ENCODE results near the gene MYO1G. TPM values are rescaled to one million over a fixed set of nuclear protein-coding genes. Genes with fewer than 3 reads are reported as not detected.

MYO1G gene
- total RNA-seq, 2 experiments from 2014 or later: 155 to 157 TPM

DNA sequence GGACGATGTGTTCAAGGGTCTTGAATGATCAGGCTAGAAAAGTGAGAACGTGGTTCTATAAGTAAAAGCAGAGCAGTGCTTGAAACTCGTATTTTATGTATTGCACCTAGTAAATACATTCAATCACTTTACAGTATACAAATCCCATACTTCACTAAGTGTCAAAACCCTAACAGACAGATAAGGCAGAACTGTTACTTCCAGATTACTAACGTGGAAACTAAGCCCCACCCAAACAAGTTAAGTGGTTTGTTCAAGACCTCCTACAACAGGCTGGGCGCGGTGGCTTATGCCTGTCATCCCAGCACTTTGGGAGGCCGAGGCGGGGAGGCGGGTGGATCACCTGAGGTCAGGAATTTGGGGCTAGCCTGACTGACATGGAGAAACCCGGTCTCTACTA lies 9.2 kb upstream of the MYO1G start:
- peaks cover 41% of the 10 kb centered on the region for H3K4me1 Mint-ChIP-seq (ENCODE audit: low read depth)
- Histone ChIP-seq H3K27ac (ENCODE audit: low read depth in 1 of 2, low read length in 2 of 2) (no peak overlapping the region), H3K4me1 (ENCODE audit: insufficient read depth, low read length) (peaks cover 44% of the 10 kb centered on the region), H3K36me3 (ENCODE audit: insufficient read depth, low read length) (peaks cover 29% of the 10 kb centered on the region), H3K27me3 (ENCODE audit: control insufficient read depth in 1 of 2, insufficient read depth in 2 of 2, low read length in 2 of 2) (no peaks in the 10 kb centered on the region), H3K4me3 (ENCODE audit: low read length) (no peak overlapping the region), H3K9me3 (ENCODE audit: control insufficient read depth in 1 of 2, insufficient read depth in 1 of 2, low read length in 2 of 2) (no peaks in the 10 kb centered on the region)
- no peak for DNase-seq
- intact Hi-C loops (cut with DNase I, micrococcal nuclease): loop anchor here in 1 of 2 experiments (5.0 to 10.0 kb wide), 5 partner anchors 39 to 403 kb away; partner anchors contain the start of genes PPIA, TBRG4, TMED4 and ZMIZ2
- TF ChIP-seq, protein P1, sequence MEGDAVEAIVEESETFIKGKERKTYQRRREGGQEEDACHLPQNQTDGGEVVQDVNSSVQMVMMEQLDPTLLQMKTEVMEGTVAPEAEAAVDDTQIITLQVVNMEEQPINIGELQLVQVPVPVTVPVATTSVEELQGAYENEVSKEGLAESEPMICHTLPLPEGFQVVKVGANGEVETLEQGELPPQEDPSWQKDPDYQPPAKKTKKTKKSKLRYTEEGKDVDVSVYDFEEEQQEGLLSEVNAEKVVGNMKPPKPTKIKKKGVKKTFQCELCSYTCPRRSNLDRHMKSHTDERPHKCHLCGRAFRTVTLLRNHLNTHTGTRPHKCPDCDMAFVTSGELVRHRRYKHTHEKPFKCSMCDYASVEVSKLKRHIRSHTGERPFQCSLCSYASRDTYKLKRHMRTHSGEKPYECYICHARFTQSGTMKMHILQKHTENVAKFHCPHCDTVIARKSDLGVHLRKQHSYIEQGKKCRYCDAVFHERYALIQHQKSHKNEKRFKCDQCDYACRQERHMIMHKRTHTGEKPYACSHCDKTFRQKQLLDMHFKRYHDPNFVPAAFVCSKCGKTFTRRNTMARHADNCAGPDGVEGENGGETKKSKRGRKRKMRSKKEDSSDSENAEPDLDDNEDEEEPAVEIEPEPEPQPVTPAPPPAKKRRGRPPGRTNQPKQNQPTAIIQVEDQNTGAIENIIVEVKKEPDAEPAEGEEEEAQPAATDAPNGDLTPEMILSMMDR (IDR thresholded peaks at IDR 0.05): no peak
- ChIA-PET POLR2A (interaction anchor here (1.7 to 3.0 kb wide), 2 partner anchors 8 to 11 kb away, joined by 5 to 32 read pairs; partner anchors contain the start of gene CCM2), CTCF (no interaction called here)
- no peaks in the 10 kb centered on the region for H3K9me3 Mint-ChIP-seq
- no peaks in the 10 kb centered on the region for H3K27me3 Mint-ChIP-seq
- peak overlapping the region; percentile 95 for H3K27ac Mint-ChIP-seq
- H3K4me3 Mint-ChIP-seq: peak overlapping the region; percentile 95
- H3K36me3 Mint-ChIP-seq (ENCODE audit: low read depth): peaks cover 38% of the 10 kb centered on the region
- no peak for ATAC-seq (ENCODE audit: poor library complexity)

DNA sequence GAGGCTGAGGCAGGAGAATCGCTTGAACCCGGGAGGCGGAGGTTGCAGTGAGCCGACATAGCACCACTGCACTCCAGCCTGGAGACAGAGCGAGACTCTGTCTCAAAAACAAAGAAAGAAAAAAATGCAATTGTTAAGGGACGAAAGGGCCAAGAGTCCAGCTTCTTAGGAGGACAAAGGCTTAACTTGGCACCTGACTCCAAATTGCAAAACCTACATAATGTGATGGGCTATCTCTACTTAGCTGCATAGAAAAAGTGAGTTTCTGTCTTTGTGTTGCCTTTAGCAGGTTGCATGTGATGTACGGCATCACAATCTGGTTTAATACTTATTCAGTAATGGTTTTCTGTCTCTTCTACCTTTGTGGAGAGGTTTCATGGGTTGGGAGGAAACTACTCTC lies 8.6 kb upstream of the MYO1G start:
- no peaks in the 10 kb centered on the region for H3K9me3 Mint-ChIP-seq
- POLR2A ChIA-PET: interaction anchor here (1.7 to 16.1 kb wide), 4 partner anchors 9 to 124 kb away, joined by 5 to 321 read pairs (median 22); partner anchors contain the start of genes CCM2 and TBRG4

GRCh38 chr7:44986218-44987053 lies 7.6 kb upstream of the MYO1G start:
- DNase-seq: peak; percentile 86 to 99 (median 94)
- no peaks in the 10 kb centered on the region for H3K27me3 Mint-ChIP-seq
- peaks cover 36% of the 10 kb centered on the region for H3K36me3 ChIP-seq (ENCODE audit: insufficient read depth, low read length)
- peaks cover 52% of the 10 kb centered on the region for H3K4me1 ChIP-seq (ENCODE audit: insufficient read depth, low read length)
- H3K27ac ChIP-seq (ENCODE audit: low read depth in 1 of 2, low read length in 2 of 2): peak overlapping the region; percentile 94 to 95
- H3K9me3 ChIP-seq (ENCODE audit: control insufficient read depth in 1 of 2, insufficient read depth in 1 of 2, low read length in 2 of 2): no peaks in the 10 kb centered on the region
- H3K4me3 ChIP-seq (ENCODE audit: low read length): peak overlapping the region; percentile 74
- CTCF ChIA-PET: interaction anchor here (0.6 to 1.7 kb wide), 4 partner anchors 12 to 353 kb away, joined by 3 to 6 read pairs (median 4); no protein-coding TSS in a partner anchor
- peak overlapping the region; percentile 95 for H3K4me3 Mint-ChIP-seq
- POLR2A ChIA-PET: interaction anchor here (0.6 to 16.1 kb wide), 13 partner anchors 9 to 138 kb away, joined by 3 to 321 read pairs (median 5); partner anchors contain the start of genes CCM2, H2AZ2, PURB and TBRG4
- peaks cover 50% of the 10 kb centered on the region for H3K4me1 Mint-ChIP-seq (ENCODE audit: low read depth)
- TF ChIP-seq, protein P1 (IDR thresholded peaks at IDR 0.05): no peak
- ATAC-seq (ENCODE audit: poor library complexity): peak; percentile 93
- intact Hi-C loops (cut with DNase I, micrococcal nuclease): loop anchor here (1.0 to 10.0 kb wide), 6 partner anchors 15 to 402 kb away; partner anchors contain the start of genes PPIA (in 1 of the 2), TBRG4 (in 1 of the 2), TMED4 (in 1 of the 2) and ZMIZ2 (in 1 of the 2)
- no peaks in the 10 kb centered on the region for H3K27me3 ChIP-seq (ENCODE audit: control insufficient read depth in 1 of 2, insufficient read depth in 2 of 2, low read length in 2 of 2)
- no peaks in the 10 kb centered on the region for H3K9me3 Mint-ChIP-seq
- peaks cover 51% of the 10 kb centered on the region for H3K36me3 Mint-ChIP-seq (ENCODE audit: low read depth)
- peak overlapping the region; percentile 95 for H3K27ac Mint-ChIP-seq

More for the DNA sequence above, 8.6 kb upstream of the MYO1G start:
- H3K4me3 ChIP-seq (ENCODE audit: low read length): no peak overlapping the region
- H3K4me1 Mint-ChIP-seq (ENCODE audit: low read depth): peaks cover 45% of the 10 kb centered on the region
- H3K27me3 ChIP-seq (ENCODE audit: control insufficient read depth in 1 of 2, insufficient read depth in 2 of 2, low read length in 2 of 2): no peaks in the 10 kb centered on the region
- H3K9me3 ChIP-seq (ENCODE audit: control insufficient read depth in 1 of 2, insufficient read depth in 1 of 2, low read length in 2 of 2): no peaks in the 10 kb centered on the region
- CTCF ChIA-PET: no interaction called here
- H3K27ac ChIP-seq (ENCODE audit: low read depth in 1 of 2, low read length in 2 of 2): peak overlapping the region in 1 of 2 donors; percentile 95
- peaks cover 34% of the 10 kb centered on the region for H3K36me3 ChIP-seq (ENCODE audit: insufficient read depth, low read length)
- DNase-seq (no peak), ATAC-seq (ENCODE audit: poor library complexity) (no peak)
- intact Hi-C loops (cut with DNase I, micrococcal nuclease): loop anchor here in 1 of 2 experiments (5.0 to 10.0 kb wide), 5 partner anchors 40 to 403 kb away; partner anchors contain the start of genes PPIA, TBRG4, TMED4 and ZMIZ2
- H3K27ac Mint-ChIP-seq: peak overlapping the region; percentile 95
- H3K4me3 Mint-ChIP-seq: peak overlapping the region; percentile 95
- H3K36me3 Mint-ChIP-seq (ENCODE audit: low read depth): peaks cover 44% of the 10 kb centered on the region
- TF ChIP-seq, protein P1 (IDR thresholded peaks at IDR 0.05): no peak
- no peaks in the 10 kb centered on the region for H3K27me3 Mint-ChIP-seq
- H3K4me1 ChIP-seq (ENCODE audit: insufficient read depth, low read length): peaks cover 46% of the 10 kb centered on the region
